MCF 10A (cell line): ENCODE measurements around the gene SPECC1L. TPM values are rescaled to one million over a fixed set of nuclear protein-coding genes. Genes with fewer than 3 reads are reported as not detected.

Source experiments
- BruUV-seq: library from RNA; stranded (reverse); fragments of 400-500 nt; replicated peaks from 2 replicates; lab custom pipeline; 2021; lab: Mats Ljungman, UMichigan
- CTCF ChIA-PET: fragments of 300-600 bp; sonication (Branson Sonifier 250); formaldehyde crosslinking; extraction: SDS; loops from one replicate; lab custom pipeline; 2021; ENCODE audit warnings: antibody characterized with exemption, inconsistent platforms; lab: Yijun Ruan, JAX
- POLR2A ChIA-PET: fragments of 300-600, 350-650 bp; sonication (Branson Sonifier 250); formaldehyde crosslinking; extraction: SDS; loops from one replicate; lab custom pipeline; 2020; ENCODE audit warnings: antibody characterized with exemption, inconsistent platforms; lab: Yijun Ruan, JAX
- DNase-seq: peaks from one replicate; pipeline ENCODE4 v3.0.0-alpha.2; 2018; ENCODE audit not compliant: unreplicated experiment
- H3K27ac Mint-ChIP-seq: one replicate; pipeline ENCODE4 v1.8.0; 2022; ENCODE audit warnings: mild to moderate bottlenecking, low read depth, mixed read lengths; ENCODE audit not compliant: unreplicated experiment
- H3K27me3 Mint-ChIP-seq: one replicate; pipeline ENCODE4 v1.8.0; 2022; ENCODE audit warnings: mixed read lengths; ENCODE audit not compliant: insufficient read depth, unreplicated experiment
- H3K36me3 Mint-ChIP-seq: one replicate; pipeline ENCODE4 v1.8.0; 2022; ENCODE audit warnings: mild to moderate bottlenecking, moderate library complexity, mixed read lengths; ENCODE audit not compliant: insufficient read depth, unreplicated experiment
- H3K4me1 Mint-ChIP-seq: one replicate; pipeline ENCODE4 v1.8.0; 2022; ENCODE audit warnings: mixed read lengths; ENCODE audit not compliant: insufficient read depth, unreplicated experiment
- H3K4me3 Mint-ChIP-seq: one replicate; pipeline ENCODE4 v1.8.0; 2022; ENCODE audit warnings: mild to moderate bottlenecking, moderate library complexity, mixed read lengths; ENCODE audit not compliant: unreplicated experiment
- H3K9me3 Mint-ChIP-seq: one replicate; pipeline ENCODE4 v1.8.0; 2022; ENCODE audit warnings: mixed read lengths; ENCODE audit not compliant: unreplicated experiment
- intact Hi-C: fragments of 100-400 bp; cut with micrococcal nuclease; formaldehyde crosslinking; loops from 2 replicates; pipeline ENCODE4 v1.14.1; 2022
- total RNA-seq: library from RNA; stranded (reverse); gene quantifications from 2 replicates; pipeline ENCODE4 v1.2.3, GENCODE V29; 2022
- TF ChIP-seq, protein P1 (sequence below): fragments of 200-600 bp; IDR thresholded peaks from one replicate; pipeline ENCODE4 v1.8.0; 2022; ENCODE audit warnings: antibody characterized with exemption, mild to moderate bottlenecking; ENCODE audit not compliant: unreplicated experiment

Gene SPECC1L
- total RNA-seq, 1 experiment from 2014 or later = 60.4 TPM

DNA sequence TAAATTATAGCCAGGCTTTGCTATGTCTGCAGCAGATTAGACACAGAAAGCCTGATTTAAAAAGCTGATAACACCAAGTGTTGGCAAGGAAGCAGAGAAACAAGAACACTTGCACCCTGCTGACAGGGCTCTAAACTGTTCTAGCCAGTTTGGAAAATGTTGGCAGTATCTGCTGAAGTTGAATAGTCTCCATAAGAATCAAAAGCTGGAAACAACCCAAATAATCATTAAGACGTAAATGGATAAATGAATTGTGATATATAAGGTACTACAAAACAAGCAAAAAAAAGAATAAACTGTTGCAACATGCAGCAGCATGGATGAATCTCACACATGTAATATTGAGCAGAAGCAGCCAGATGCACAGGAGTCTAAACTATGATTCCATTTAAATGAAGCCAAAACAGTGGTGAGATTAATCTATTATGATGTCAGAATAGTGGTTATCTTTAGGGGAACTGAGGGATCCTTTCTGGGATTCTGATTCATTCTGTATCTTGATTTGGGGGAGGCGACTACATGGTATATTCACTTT is 116.4 kb downstream of the SPECC1L start:
- TF ChIP-seq, protein P1, sequence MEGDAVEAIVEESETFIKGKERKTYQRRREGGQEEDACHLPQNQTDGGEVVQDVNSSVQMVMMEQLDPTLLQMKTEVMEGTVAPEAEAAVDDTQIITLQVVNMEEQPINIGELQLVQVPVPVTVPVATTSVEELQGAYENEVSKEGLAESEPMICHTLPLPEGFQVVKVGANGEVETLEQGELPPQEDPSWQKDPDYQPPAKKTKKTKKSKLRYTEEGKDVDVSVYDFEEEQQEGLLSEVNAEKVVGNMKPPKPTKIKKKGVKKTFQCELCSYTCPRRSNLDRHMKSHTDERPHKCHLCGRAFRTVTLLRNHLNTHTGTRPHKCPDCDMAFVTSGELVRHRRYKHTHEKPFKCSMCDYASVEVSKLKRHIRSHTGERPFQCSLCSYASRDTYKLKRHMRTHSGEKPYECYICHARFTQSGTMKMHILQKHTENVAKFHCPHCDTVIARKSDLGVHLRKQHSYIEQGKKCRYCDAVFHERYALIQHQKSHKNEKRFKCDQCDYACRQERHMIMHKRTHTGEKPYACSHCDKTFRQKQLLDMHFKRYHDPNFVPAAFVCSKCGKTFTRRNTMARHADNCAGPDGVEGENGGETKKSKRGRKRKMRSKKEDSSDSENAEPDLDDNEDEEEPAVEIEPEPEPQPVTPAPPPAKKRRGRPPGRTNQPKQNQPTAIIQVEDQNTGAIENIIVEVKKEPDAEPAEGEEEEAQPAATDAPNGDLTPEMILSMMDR = no peak
- ChIA-PET POLR2A (interaction anchor here (0.6 kb wide), 1 partner anchor 9 kb away, joined by 3 read pairs; no protein-coding TSS in a partner anchor), CTCF (interaction anchor here (0.7 kb wide), 1 partner anchor 10 kb away, joined by 4 read pairs; no protein-coding TSS in a partner anchor)
- no TSS peak for BruUV-seq
- intact Hi-C loops = no loop called here
- H3K36me3 Mint-ChIP-seq = peaks cover 33% of the 10 kb centered on the region
- no peak overlapping the region for H3K27ac Mint-ChIP-seq
- no peaks in the 10 kb centered on the region for H3K4me1 Mint-ChIP-seq
- DNase-seq = no peak
- H3K9me3 Mint-ChIP-seq = no peaks in the 10 kb centered on the region
- no peaks in the 10 kb centered on the region for H3K27me3 Mint-ChIP-seq
- H3K4me3 Mint-ChIP-seq = no peak overlapping the region

DNA sequence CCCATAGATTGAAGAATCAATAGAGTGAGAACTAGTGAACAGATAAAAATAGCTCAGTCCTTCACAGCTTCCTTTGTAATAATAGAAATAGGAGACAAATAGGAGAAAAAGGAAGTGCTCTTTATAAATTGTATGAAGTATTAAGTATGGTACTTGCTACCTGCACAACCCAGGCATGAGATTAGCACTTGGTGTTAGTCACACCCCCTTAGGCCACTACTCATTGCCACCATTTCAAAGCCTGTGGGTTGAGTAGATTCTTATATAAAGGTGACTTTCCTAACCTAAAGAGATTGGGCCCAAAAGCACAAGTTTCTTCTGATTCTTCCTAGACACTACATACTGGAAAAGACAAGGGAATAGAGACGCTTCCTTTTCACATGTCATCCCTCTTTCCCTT is 119.0 kb downstream of the SPECC1L start:
- CTCF ChIA-PET = interaction anchor here (0.7 kb wide), 2 partner anchors 24 to 116 kb away, joined by 3 read pairs; no protein-coding TSS in a partner anchor
- Mint-ChIP-seq H3K27ac (no peak overlapping the region), H3K36me3 (peaks cover 37% of the 10 kb centered on the region), H3K9me3 (no peaks in the 10 kb centered on the region), H3K4me3 (no peak overlapping the region), H3K27me3 (no peaks in the 10 kb centered on the region), H3K4me1 (no peaks in the 10 kb centered on the region)
- POLR2A ChIA-PET = no interaction called here
- no TSS peak for BruUV-seq
- no peak for DNase-seq
- intact Hi-C loops = no loop called here
- TF ChIP-seq, protein P1 = no peak

DNA sequence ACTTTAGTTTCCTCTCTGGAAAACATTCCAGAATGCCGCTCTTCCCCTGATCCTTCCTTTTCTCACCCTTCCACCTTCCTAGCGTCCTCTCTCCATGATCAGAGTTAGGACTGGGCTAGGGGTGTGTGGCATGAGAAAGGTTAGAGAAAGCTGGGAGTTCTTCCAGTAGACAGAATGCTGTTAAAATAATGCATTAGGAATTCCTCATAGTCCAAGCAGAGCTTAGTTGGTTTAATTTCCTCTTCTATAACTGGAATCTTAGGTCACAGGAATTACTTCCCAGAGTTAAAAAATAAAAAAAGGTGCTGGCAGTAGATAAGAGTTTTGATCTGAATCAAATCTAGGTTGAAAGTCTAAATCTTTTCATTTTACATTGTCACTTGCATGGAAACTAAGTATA is 119.5 kb downstream of the SPECC1L start:
- H3K9me3 Mint-ChIP-seq = no peaks in the 10 kb centered on the region
- CTCF ChIA-PET = no interaction called here
- H3K4me3 Mint-ChIP-seq = no peak overlapping the region
- TF ChIP-seq, protein P1 = no peak
- POLR2A ChIA-PET = no interaction called here
- H3K27me3 Mint-ChIP-seq = no peaks in the 10 kb centered on the region
- H3K27ac Mint-ChIP-seq = no peak overlapping the region
- intact Hi-C loops = no loop called here
- peaks cover 40% of the 10 kb centered on the region for H3K36me3 Mint-ChIP-seq
- no TSS peak for BruUV-seq
- H3K4me1 Mint-ChIP-seq = no peaks in the 10 kb centered on the region
- no peak for DNase-seq

DNA sequence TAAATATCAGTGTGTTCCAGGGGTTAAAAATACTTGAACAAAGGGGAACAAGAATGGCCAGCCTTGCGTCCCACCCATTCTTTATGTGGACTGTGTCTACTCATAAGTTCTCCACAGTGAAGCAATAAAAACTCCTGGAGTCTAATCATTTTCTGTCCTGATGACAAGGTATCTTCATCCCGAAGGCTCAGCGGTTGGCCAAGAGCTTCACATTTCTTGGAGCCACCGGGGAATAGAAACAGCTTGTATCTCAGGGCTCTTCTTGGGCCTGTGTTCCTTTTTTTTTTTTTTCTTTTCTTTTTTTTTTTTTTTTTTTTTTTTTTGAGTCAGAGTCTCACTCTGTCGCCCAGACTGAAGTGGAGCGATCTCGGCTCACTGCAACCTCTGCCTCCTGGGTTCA is 119.9 kb downstream of the SPECC1L start:
- Mint-ChIP-seq H3K36me3 (peaks cover 44% of the 10 kb centered on the region), H3K4me1 (no peaks in the 10 kb centered on the region), H3K4me3 (no peak overlapping the region), H3K9me3 (no peaks in the 10 kb centered on the region), H3K27me3 (no peaks in the 10 kb centered on the region), H3K27ac (no peak overlapping the region)
- ChIA-PET POLR2A (no interaction called here), CTCF (interaction anchor here (0.6 kb wide), 1 partner anchor 149 kb away, joined by 3 read pairs; no protein-coding TSS in a partner anchor)
- DNase-seq = no peak
- BruUV-seq = no TSS peak
- TF ChIP-seq, protein P1 = no peak
- intact Hi-C loops = no loop called here
